ENCODE results near the gene SOX30.

GRCh38 chr5:157668356-157668755 is 16.1 kb upstream of the SOX30 start:
- TF ChIP-seq POLR2A (IDR thresholded peaks at IDR 0.05) (no peak), CTCF (IDR thresholded peaks at IDR 0.05) (no peak)

Data from vagina (tissue), 2 donors.